Breast epithelium (tissue), 4 donors: ENCODE measurements around the gene RASGRF2. TPM values are rescaled to one million over a fixed set of nuclear protein-coding genes. Genes with fewer than 3 reads are reported as not detected.
"Not testable (repeated sequence)": the region's sequence is repeated elsewhere in the genome, so short reads cannot be mapped to it uniquely, and the experiment has no call there.

Experiments
- DNase-seq, 2 donors: peaks; one replicate each; pipeline ENCODE4 v3.0.0-alpha.2; 2019; ENCODE audit warnings: low spot score in 2 of 2
- H3K27ac ChIP-seq, 2 donors: fragments of 200-600 bp; sonication (generic) in 1 of 2; one replicate each; pipeline ENCODE4 v1.5.1; 2016 to 2019; ENCODE audit warnings: mild to moderate bottlenecking in 1 of 2
- H3K27me3 ChIP-seq, 2 donors: fragments of 200-600 bp; sonication (generic) in 1 of 2; one replicate each; pipeline versions ENCODE4 v1.5.1 to v1.6.0; 2017 to 2019; ENCODE audit warnings: control low read depth in 1 of 2, mild to moderate bottlenecking in 1 of 2
- H3K36me3 ChIP-seq: fragments of 200-600 bp; one replicate; pipeline ENCODE4 v1.5.1; 2019
- H3K4me1 ChIP-seq, 2 donors: fragments of 200-600 bp; sonication (generic); one replicate each; pipeline ENCODE4 v1.5.1; 2016 to 2019; ENCODE audit warnings: control low read depth in 1 of 2
- H3K4me3 ChIP-seq, 3 donors: fragments of 200-600 bp; sonication (generic); 1 replicate in 2 of 3; 2 replicates in 1 of 3; pipeline ENCODE4 v1.5.1; 2016 to 2019; ENCODE audit warnings: mild to moderate bottlenecking in 3 of 3, moderate library complexity in 2 of 3
- H3K9me3 ChIP-seq, 2 donors: fragments of 200-600 bp; sonication (generic) in 1 of 2; one replicate each; pipeline ENCODE4 v1.5.1; 2016 to 2019; ENCODE audit warnings: control low read depth in 1 of 2
- CTCF ChIP-seq, 3 donors: fragments of 450-650 bp; IDR thresholded peaks; one replicate each; pipeline ENCODE4 v1.5.1; 2016 to 2017; ENCODE audit warnings: antibody characterized with exemption in 3 of 3, mild to moderate bottlenecking in 3 of 3, moderate library complexity in 3 of 3
- POLR2A ChIP-seq: fragments of 450-650 bp; IDR thresholded peaks from one replicate; pipeline ENCODE4 v1.6.1; 2016; ENCODE audit warnings: antibody characterized with exemption, mild to moderate bottlenecking, moderate library complexity
- POLR2AphosphoS5 ChIP-seq, 3 donors: sonication (generic); formaldehyde crosslinking; IDR thresholded peaks; one replicate each; pipeline ENCODE4 v1.6.1; 2017; ENCODE audit warnings: antibody characterized with exemption in 3 of 3
- intact Hi-C: fragments of 100-400 bp; cut with DNase I; formaldehyde crosslinking; loops from one replicate; pipeline ENCODE4 v1.15.1; 2023; ENCODE audit warnings: low total_unique reads
- total RNA-seq, 3 donors: library from RNA; depleted of rRNA; stranded (reverse); fragments of >200 nt; gene quantifications; one replicate each; pipeline ENCODE4 v1.1.0, GENCODE V29; 2016

RASGRF2 gene
- total RNA-seq, 3 donors from 2014 or later: 6.1 to 15.7 (median 11.1) TPM

- H3K27me3 ChIP-seq: no peaks in the 10 kb centered on the region
These were observed 67.4 kb downstream of the RASGRF2 start for GRCh38 chr5:81027481-81028058.

DNA sequence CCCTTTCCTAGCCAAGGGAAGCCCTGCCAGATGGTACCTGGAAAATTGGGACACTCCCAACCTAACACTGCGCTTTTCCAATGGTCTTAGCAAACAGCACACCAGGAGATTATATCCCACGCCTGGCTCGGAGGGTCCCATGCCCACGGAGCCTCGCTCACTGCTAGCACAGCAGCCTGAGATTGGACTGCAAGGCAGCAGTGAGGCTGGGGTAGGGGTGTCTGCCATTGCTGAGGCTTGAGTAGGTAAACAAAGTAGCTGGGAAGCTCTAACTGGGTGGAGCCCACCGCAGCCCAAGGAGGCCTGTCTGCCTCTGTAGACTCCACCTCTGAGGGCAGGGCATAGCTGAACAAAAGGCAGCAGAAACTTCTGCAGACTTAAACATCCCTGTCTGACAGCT, 68.7 kb downstream of the RASGRF2 start:
- H3K27me3 ChIP-seq, H3K4me3 ChIP-seq, H3K4me1 ChIP-seq, DNase-seq, intact Hi-C loops, H3K9me3 ChIP-seq, H3K27ac ChIP-seq, H3K36me3 ChIP-seq: not testable (repeated sequence)

More at GRCh38 chr5:81027481-81028058, 67.4 kb downstream of the RASGRF2 start:
- Histone ChIP-seq H3K9me3 (no peaks in the 10 kb centered on the region), H3K27ac (no peak overlapping the region), H3K4me1 (no peaks in the 10 kb centered on the region), H3K4me3 (no peak overlapping the region), H3K36me3 (no peaks in the 10 kb centered on the region)
- no peak for DNase-seq
- TF ChIP-seq CTCF (IDR thresholded peaks at IDR 0.05) (no peak), POLR2AphosphoS5 (IDR thresholded peaks at IDR 0.05) (no peak), POLR2A (no peak)
- intact Hi-C loops: no loop called here

DNA sequence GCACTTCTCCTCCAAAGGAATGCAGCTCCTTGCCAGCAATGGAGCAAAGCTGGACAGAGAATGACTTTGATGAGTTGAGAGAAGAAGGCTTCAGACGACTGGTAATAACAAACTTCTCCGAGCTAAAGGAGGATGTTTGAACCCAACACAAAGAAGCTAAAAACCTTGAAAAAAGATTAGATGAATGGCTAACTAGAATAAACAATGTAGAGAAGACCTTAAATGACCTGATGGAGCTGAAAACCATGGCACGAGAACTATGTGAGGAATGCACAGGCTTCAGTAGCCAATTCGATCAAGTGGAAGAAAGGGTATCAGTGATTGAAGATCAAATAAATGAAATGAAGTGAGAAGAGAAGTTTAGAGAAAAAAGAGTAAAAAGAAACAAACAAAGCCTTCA, 69.6 kb downstream of the RASGRF2 start:
- H3K4me1 ChIP-seq, H3K9me3 ChIP-seq, H3K27me3 ChIP-seq, H3K27ac ChIP-seq, intact Hi-C loops, DNase-seq, H3K36me3 ChIP-seq, H3K4me3 ChIP-seq: not testable (repeated sequence)

- H3K4me3 ChIP-seq, H3K9me3 ChIP-seq, H3K27me3 ChIP-seq, intact Hi-C loops, H3K27ac ChIP-seq, DNase-seq, H3K36me3 ChIP-seq, H3K4me1 ChIP-seq: not testable (repeated sequence)
These were observed 70.3 kb downstream of the RASGRF2 start for GRCh38 chr5:81030236-81031034.

DNA sequence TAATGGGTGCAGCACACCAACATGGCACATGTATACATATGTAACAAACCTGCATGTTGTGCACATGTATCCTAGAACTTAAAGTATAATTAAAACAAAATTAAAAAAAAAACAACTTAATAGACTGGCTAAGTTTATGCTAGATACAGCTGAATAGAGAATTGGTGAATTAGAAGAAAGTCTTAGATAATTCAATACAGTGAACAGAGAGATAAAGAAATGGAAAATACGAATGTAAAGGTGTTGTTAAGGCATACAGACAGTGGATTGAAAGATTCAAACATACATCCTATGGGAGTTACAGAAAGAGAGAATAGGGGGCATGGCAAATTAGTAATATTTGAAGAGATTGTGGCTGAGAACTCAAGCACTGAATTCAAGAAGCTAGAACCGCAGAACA, 75.4 kb downstream of the RASGRF2 start:
- no peak for DNase-seq
- no peak overlapping the region for H3K4me3 ChIP-seq
- no peaks in the 10 kb centered on the region for H3K36me3 ChIP-seq
- TF ChIP-seq POLR2A: no peak
- TF ChIP-seq CTCF (IDR thresholded peaks at IDR 0.05): no peak
- no peak for TF ChIP-seq POLR2AphosphoS5 (IDR thresholded peaks at IDR 0.05)
- H3K9me3 ChIP-seq: no peaks in the 10 kb centered on the region
- H3K4me1 ChIP-seq: no peaks in the 10 kb centered on the region
- no peak overlapping the region for H3K27ac ChIP-seq
- no peaks in the 10 kb centered on the region for H3K27me3 ChIP-seq
- intact Hi-C loops: no loop called here

DNA sequence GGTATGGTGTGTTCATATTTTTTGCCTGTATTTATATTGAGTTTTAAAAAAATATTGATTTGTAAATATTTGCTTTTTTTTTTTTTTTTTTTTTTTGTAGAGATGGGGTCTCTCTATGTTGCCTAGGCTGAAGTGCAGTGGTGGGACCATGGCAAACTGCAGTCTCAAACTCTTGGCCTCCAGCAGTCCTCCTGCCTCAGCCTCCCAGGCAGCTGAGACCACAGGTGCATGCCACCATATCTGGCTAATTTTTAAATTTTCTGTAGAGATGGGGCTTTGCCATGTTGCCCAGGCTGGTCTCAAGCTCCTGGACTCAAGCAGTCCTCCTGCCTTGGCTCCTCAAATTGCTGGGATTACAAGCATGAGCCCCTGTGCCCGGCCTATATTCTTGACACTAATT, 78.3 kb downstream of the RASGRF2 start:
- no peaks in the 10 kb centered on the region for H3K36me3 ChIP-seq
- H3K27me3 ChIP-seq: no peaks in the 10 kb centered on the region
- no peaks in the 10 kb centered on the region for H3K9me3 ChIP-seq
- no peak overlapping the region for H3K27ac ChIP-seq
- H3K4me1 ChIP-seq: no peaks in the 10 kb centered on the region
- no peak for DNase-seq
- no peak for TF ChIP-seq CTCF (IDR thresholded peaks at IDR 0.05)
- TF ChIP-seq POLR2A: no peak
- no peak for TF ChIP-seq POLR2AphosphoS5 (IDR thresholded peaks at IDR 0.05)
- intact Hi-C loops: no loop called here
- H3K4me3 ChIP-seq: no peak overlapping the region
